Uterus (tissue), 2 donors: Measurements from ENCODE around the gene RXYLT1.

Experiments used
- CTCF ChIP-seq, 4 experiments: fragments of 200-600 bp in 2 of 4; fragments of 450-650 bp in 2 of 4; sonication (generic) in 2 of 4; IDR thresholded peaks; one replicate each; pipeline ENCODE4 v1.5.1; 2016 to 2019; ENCODE audit warnings: antibody characterized with exemption in 4 of 4, mild to moderate bottlenecking in 2 of 4, moderate library complexity in 1 of 4
- POLR2A ChIP-seq, 2 donors: fragments of 450-650 bp; IDR thresholded peaks; one replicate each; pipeline ENCODE4 v1.6.1; 2016; ENCODE audit warnings: antibody characterized with exemption in 2 of 2, mild to moderate bottlenecking in 1 of 2, moderate library complexity in 1 of 2

- TF ChIP-seq CTCF (IDR thresholded peaks at IDR 0.05) = no peak
- TF ChIP-seq POLR2A (IDR thresholded peaks at IDR 0.05) = no peak
Measured at GRCh38 chr12:63846238-63846967, 66.7 kb downstream of the RXYLT1 start.
